Right atrium auricular region (tissue), 2 donors: Measurements from ENCODE around the gene SIK3. TPM values are rescaled to one million over a fixed set of nuclear protein-coding genes. Genes with fewer than 3 reads are reported as not detected.

Experiments used
- DNase-seq: peaks from one replicate; pipeline ENCODE4 v3.0.0-alpha.2; 2019; ENCODE audit warnings: low spot score
- H3K27ac ChIP-seq, 2 donors: fragments of 200-600 bp; sonication (generic); 1 replicate in 1 of 2; 2 replicates in 1 of 2; pipeline ENCODE4 v1.5.1; 2016 to 2019
- H3K27me3 ChIP-seq, 2 donors: fragments of 200-600 bp; sonication (generic); one replicate each; pipeline versions ENCODE4 v1.5.1 to v1.6.0; 2017 to 2019
- H3K36me3 ChIP-seq: fragments of 200-600 bp; sonication (generic); one replicate; pipeline ENCODE4 v1.5.1; 2016
- H3K4me1 ChIP-seq, 2 donors: fragments of 200-600 bp; sonication (generic); one replicate each; pipeline versions ENCODE4 v1.5.1 to v1.6.0; 2017 to 2019
- H3K4me3 ChIP-seq, 2 donors: fragments of 200-600 bp; sonication (generic); 1 replicate in 1 of 2; 2 replicates in 1 of 2; pipeline ENCODE4 v1.5.1; 2017 to 2019; ENCODE audit warnings: mild to moderate bottlenecking in 1 of 2, moderate library complexity in 1 of 2
- H3K9me3 ChIP-seq, 2 donors: fragments of 200-600 bp; sonication (generic); one replicate each; pipeline ENCODE4 v1.5.1; 2019
- total RNA-seq, 2 donors: library from RNA; depleted of rRNA; stranded (reverse); fragments of >200 nt; gene quantifications; one replicate each; pipeline ENCODE4 v1.1.0, GENCODE V29; 2016
- TF ChIP-seq, protein P1 (sequence below), 2 donors: fragments of 200-600 bp; sonication (generic); IDR thresholded peaks; one replicate each; pipeline ENCODE4 v1.5.1; 2019; ENCODE audit warnings: antibody characterized with exemption in 2 of 2

The SIK3 gene
- total RNA-seq, 2 donors from 2014 or later: 27.0 to 40.1 TPM

DNA sequence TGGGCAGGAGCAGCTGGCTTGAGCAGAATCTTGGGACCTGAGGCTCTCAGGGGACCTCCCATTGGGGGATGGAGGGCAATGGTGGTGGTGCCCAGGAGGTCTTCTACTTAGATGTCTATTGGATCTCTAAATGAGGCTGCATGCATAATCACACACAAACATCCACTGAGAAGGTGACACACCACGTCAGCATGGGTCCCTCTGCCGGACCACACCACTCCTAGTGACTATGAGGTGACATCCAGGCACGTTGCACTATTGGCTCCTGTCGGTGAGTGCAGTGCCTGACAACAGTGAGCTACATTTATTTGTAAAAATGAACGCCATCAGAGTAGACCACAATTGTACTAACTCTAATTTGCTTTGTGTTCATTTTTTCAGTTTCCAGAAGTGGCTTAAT is 272.8 kb downstream of the SIK3 start:
- TF ChIP-seq, protein P1, sequence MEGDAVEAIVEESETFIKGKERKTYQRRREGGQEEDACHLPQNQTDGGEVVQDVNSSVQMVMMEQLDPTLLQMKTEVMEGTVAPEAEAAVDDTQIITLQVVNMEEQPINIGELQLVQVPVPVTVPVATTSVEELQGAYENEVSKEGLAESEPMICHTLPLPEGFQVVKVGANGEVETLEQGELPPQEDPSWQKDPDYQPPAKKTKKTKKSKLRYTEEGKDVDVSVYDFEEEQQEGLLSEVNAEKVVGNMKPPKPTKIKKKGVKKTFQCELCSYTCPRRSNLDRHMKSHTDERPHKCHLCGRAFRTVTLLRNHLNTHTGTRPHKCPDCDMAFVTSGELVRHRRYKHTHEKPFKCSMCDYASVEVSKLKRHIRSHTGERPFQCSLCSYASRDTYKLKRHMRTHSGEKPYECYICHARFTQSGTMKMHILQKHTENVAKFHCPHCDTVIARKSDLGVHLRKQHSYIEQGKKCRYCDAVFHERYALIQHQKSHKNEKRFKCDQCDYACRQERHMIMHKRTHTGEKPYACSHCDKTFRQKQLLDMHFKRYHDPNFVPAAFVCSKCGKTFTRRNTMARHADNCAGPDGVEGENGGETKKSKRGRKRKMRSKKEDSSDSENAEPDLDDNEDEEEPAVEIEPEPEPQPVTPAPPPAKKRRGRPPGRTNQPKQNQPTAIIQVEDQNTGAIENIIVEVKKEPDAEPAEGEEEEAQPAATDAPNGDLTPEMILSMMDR (IDR thresholded peaks at IDR 0.05): no peak
- Histone ChIP-seq H3K4me3 (no peak overlapping the region), H3K36me3 (no peaks in the 10 kb centered on the region), H3K27me3 (no peaks in the 10 kb centered on the region), H3K4me1 (no peaks in the 10 kb centered on the region), H3K27ac (no peak overlapping the region), H3K9me3 (no peaks in the 10 kb centered on the region)
- no peak for DNase-seq

DNA sequence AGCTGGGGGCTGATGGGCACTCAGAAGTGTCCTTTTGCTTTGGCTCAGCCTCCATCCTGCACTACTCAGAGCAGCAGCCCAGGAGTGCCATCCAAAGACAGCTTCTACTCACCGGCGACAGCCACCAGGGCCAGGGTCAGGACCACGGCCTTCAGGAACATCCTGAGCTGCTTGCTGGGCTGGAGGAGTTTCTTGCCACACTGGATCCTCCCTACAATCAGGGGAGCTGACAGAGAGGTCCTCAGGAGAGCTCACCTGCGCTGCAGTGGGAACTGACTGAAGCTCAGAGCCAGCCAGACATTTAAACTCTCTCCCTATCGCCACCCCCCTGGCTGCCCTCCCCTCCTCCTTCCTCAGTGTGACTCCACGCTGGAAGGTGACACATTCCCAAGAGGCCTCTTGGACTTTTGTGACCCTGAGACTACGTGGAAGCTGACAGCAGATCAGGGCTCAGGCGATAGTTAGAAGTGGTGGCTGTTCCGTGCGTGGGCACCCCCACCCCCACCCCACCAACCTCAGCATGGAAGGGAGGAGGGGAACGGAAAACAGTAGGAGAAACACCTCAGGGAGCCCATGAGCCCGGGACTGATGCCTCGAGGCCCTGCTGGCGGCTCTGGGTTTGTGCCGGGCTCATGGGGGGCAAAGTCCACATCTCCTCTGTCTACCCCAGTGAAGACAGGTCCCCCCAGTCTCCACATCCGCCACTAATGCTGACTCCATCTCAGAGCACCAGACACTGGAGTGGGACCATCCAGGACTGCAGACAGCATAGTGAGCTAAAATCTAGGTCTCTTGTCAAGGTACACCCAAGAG is 275.0 kb downstream of the SIK3 start, which contains the start of gene APOA4:
APOA4 (minus strand) TSS at position 274 of the 813 bp plus-strand sequence; CDS start at position 161, 113 bp downstream.
- Histone ChIP-seq H3K9me3 (no peaks in the 10 kb centered on the region), H3K4me1 (no peaks in the 10 kb centered on the region), H3K27ac (no peak within 1 kb of the TSS), H3K36me3 (no peaks in the 10 kb centered on the region), H3K27me3 (no peaks in the 10 kb centered on the region), H3K4me3 (no peak within 1 kb of the TSS)
- TF ChIP-seq, protein P1 (IDR thresholded peaks at IDR 0.05): no peak
- DNase-seq: no peak

DNA sequence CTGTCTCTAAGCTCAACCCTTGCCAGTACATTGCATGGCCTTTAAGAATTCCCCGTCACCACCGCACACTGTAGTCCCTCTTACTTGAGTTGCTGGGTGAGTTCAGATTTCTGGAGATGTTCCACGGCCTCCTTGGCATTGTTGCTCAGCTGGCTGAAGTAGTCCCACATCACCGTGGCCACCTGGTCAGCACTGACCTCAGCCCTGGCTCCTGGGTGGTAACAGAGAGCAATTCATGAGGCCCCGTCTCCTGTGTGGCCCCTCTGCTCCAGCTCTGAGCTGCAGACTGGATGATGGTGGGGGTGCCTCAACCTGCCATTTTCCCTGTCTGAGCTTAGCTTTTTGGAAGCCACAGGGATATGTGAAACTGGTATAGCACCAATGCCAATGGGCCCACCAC is 275.7 kb downstream of the SIK3 start:
- no peak overlapping the region for H3K4me3 ChIP-seq
- H3K27me3 ChIP-seq: no peaks in the 10 kb centered on the region
- no peak overlapping the region for H3K27ac ChIP-seq
- no peaks in the 10 kb centered on the region for H3K9me3 ChIP-seq
- DNase-seq: no peak
- no peaks in the 10 kb centered on the region for H3K4me1 ChIP-seq
- TF ChIP-seq, protein P1 (IDR thresholded peaks at IDR 0.05): no peak
- no peaks in the 10 kb centered on the region for H3K36me3 ChIP-seq

DNA sequence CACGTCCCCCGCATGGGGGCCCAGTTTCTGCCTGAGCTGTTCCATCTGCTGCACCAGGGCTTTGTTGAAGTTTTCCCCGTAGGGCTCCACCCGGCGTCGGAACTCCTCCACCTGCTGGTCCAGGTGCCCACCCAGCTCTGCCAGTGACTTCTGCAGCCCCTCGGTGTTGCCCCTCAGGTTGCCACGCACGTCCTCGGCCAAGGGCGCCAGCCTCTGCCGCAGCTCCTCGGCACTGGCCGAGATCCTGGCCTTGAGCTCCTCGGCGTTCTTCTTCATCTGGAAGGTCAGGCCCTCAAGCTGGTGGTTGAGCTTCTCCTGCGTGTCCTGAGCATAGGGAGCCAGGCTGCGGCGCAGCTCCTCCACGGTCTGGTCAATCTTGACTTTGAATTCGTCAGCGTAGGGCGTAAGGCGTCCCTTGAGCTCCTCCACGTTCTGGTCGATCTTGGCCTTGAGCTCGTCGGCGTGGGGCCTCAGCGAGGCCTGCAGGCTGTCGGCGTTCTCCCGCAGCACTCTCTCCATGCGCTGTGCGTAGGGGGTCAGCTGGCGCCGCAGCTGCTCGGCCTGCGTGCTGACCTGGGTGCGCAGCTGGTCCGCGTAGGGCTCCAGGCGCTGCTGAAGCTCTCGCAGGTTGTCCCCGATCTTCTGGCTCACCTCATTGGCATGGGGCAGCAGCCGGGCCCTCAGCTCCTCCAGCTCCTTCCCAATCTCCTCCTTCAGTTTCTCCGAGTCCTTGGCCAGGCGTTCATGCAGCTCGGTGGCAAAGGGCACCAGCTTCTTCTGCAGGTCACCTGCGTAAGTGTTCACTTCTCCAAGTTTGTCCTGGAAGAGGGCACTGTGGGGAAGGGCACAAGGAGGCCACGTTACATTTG is 276.9 kb downstream of the SIK3 start:
- H3K4me1 ChIP-seq: no peaks in the 10 kb centered on the region
- H3K27ac ChIP-seq: no peak overlapping the region
- no peak overlapping the region for H3K4me3 ChIP-seq
- TF ChIP-seq, protein P1 (IDR thresholded peaks at IDR 0.05): no peak
- DNase-seq: no peak
- no peaks in the 10 kb centered on the region for H3K27me3 ChIP-seq
- no peaks in the 10 kb centered on the region for H3K36me3 ChIP-seq
- no peaks in the 10 kb centered on the region for H3K9me3 ChIP-seq

DNA sequence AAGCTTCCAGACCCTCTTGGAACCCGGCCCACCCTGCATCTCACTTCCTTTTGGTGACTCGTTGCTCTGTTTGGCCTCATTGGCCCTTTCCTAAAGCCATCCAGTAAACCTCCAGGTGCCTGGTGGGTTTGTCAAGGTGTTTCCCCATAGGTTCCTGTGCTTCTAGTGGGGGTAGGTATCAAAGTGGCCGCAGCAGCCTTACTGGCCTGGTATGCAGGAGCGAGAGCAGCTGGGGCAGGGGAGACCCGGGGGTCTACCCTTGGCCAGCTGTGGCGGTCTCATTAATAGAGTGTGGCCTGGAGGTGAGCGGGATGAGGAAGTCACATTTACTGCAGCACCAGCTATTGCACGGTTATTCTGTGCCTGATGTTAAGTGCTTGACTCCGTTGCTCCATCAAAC is 279.2 kb downstream of the SIK3 start:
- DNase-seq: no peak

More for the DNA sequence above, 279.2 kb downstream of the SIK3 start:
- Histone ChIP-seq H3K4me1 (no peaks in the 10 kb centered on the region), H3K36me3 (no peaks in the 10 kb centered on the region), H3K27me3 (no peaks in the 10 kb centered on the region), H3K9me3 (no peaks in the 10 kb centered on the region), H3K27ac (no peak overlapping the region), H3K4me3 (no peak overlapping the region)
- TF ChIP-seq, protein P1 (IDR thresholded peaks at IDR 0.05): no peak
